GF-D8 (cell line): ENCODE results near the gene PI16.
A peak's percentile ranks its signal among the peaks of the same experiment; 100 is the strongest.

Source experiments
- DNase-seq: peaks from one replicate; lab custom pipeline; 2025; lab: John Stamatoyannopoulos, UW

PI16 gene, protein sequence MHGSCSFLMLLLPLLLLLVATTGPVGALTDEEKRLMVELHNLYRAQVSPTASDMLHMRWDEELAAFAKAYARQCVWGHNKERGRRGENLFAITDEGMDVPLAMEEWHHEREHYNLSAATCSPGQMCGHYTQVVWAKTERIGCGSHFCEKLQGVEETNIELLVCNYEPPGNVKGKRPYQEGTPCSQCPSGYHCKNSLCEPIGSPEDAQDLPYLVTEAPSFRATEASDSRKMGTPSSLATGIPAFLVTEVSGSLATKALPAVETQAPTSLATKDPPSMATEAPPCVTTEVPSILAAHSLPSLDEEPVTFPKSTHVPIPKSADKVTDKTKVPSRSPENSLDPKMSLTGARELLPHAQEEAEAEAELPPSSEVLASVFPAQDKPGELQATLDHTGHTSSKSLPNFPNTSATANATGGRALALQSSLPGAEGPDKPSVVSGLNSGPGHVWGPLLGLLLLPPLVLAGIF

DNA sequence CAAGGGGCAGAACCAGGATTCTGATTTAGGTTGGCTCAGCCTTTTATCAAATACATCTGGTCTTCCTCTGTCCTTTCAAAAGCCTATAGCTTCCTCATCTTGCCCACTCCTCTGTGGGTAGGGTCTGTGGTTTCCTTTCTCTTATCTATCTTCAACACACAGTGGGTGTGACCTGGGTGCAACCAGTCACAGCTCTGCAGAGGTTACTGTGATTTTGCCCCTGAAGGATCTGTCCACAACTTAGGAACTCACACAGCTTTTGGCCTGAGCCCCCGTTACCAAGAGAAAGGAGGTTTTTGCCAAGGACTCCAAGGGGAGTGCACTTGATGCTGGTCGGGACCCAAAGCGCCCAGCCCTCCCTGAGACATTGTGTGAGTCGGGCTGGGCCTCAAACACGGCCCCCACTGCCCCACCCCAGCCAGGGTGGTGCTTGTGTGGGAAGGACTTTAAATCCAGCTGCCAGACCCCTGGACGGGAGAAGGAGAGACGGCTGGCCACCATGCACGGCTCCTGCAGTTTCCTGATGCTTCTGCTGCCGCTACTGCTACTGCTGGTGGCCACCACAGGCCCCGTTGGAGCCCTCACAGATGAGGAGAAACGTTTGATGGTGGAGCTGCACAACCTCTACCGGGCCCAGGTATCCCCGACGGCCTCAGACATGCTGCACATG, at the start of gene PI16:
Gene PI16, plus strand, starts transcription at position 477 of the 670 bp plus-strand sequence. Its CDS starts 23 bp downstream, at position 500.
- DNase-seq = peak; percentile 97

DNA sequence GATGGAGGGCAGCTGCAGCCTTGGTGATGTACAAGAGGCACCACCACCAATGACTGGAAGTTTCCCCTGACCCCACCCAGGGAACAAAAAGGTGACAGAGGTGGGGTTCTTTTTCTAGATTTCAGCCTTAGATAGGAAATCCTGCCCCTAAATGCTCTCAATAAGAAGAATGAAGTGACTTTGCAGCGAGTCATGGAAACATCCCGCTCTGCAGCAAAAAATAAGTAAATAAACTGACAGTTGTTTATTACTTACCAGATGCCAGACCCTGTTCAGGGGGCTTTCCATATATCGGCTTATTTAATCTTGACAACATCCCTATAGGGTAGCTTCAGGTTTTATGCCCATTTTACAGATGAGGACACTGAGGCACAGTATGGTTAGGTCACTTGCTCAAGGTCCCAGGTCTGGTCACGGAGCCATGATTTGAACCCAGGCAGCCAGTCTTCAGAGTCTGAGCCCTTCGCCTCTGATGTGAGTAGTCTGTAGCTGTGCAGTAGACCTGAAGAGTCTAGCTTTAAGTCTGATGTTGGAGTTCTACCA, 49.6 kb upstream of the PI16 start:
- no peak for DNase-seq

DNA sequence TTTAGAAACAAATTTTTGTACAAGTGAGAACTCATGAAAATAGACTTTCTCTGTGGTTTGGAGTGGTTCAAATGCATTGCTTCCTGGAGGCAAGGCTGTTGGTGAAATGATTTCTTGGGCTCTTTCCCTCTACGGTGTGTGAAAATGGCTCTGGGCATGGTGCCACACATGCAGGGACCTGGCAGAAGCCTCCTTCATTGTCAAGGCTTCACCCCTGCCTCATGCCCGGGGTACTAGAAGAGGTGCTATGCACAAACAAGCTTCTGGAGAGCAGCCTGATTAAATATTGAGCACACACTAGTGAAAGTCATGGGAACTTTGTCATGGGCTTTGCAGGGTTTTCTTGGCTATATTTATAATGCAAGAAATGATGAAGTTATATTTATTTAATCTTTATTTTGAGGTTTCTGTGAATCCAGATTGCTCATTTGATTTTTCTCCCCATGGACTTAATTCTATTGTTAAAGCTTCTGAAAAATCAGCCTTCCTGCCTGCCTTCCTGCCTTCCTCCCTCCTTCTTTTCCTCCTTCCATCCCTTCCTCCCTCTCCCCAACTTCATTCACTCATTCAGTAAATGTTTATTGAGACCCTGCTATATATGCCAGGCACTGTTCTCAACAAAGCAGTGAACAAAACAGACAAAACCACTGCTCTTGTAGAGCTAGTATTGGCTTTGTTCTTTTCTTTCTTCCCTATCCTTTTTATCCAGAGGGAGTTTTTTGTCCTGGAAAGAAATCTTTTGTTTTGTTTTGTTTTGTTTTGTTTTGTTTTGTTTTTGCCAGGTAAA, 47.8 kb upstream of the PI16 start:
- DNase-seq = no peak

DNA sequence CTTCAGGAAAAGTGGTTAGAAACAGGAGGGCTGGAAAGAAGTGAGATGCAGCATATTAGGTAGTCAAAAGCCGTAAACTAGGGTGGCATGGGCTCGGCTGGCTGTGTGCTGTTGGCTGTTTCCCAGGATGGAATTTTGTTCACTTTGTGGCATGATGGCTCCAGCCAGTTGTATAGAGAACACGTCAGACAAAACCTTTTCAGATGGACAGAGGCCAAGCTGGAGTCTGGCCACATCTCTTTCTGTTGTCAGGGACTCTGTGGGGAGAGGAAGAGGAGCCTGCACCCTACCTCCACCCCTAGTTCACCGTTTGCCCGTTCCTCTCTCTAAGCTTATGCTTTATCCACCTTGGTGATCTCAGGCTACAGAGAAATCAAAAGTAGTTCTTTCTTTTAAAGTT, 46.8 kb upstream of the PI16 start:
- DNase-seq = no peak

DNA sequence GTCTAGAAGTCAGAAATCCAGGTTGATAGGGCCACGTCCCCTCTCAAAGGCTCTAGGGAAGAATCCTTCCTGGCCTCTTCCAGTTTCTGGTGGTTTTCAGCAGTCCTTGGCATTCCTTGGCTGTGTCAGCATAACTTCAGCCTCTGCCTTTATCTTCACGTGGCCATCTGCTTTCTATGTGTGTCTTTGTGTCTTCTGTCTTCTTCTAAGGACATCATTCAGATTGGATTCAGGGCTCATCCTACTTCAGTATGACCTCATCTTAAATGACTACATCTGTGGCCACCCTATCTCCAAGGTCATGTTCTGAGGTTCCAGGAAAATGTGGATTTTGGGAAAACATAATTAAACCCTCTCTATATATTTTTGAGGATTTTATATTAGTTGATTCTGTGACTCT, 45.8 kb upstream of the PI16 start:
- no peak for DNase-seq

DNA sequence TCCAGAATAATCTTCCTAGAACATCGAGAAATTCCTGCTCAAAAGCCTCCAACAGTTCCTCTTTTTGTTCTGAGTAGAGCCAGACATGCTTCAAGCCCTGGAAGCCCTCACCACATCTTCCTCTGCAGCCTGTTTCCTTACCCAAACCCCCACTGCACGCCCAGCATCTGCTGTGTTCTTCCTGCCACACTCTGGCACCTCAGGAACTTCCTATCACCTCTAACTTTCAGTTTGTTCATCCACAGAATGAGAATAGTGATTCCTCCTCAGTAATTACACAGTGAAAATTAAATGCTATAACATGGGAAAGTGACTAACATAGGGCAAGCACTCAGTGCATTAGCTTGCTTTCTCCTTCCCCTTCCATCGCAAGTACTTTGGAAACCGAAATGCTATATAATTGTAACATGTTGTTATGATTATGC, 42.5 kb upstream of the PI16 start:
- DNase-seq = peak; percentile 71

DNA sequence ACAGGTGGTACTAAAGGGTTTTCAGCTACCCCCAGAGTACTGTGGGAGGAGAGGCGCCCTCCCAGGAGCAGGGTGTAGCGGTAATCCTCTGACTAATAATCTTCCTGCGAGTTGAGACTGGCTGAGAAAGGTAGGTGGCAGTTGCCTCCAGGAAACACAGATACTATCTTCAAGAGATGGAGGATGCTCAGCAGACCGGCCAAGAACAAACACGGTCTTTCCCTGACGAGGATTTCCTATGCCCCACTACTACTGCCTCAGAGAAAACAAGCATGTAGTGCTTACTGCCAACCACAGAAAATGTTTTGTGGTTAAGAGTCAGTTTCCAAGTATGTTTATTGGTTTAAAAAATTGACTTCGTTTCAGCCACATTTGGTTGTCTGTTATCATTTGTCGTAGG, 42.0 kb upstream of the PI16 start:
- DNase-seq = no peak

DNA sequence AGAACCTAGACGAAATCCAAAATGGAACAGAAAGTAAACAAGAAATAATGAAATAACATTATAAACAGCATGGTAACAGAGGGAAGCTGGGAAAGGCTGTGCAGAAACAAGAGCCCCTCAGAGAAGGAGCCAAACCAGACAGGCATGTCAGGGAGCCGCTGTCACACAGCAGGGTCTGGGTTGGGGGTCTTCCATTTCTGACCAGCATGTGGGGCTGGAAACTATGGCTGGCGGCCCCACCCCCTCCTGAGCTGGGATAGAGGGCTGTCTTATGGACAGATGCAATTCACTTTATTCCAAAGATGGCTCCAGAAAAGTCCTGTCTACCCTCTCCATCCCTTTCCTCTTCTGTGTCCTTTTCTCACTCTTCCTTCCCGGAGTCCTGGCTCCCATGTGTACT, 41.5 kb upstream of the PI16 start:
- DNase-seq = no peak

DNA sequence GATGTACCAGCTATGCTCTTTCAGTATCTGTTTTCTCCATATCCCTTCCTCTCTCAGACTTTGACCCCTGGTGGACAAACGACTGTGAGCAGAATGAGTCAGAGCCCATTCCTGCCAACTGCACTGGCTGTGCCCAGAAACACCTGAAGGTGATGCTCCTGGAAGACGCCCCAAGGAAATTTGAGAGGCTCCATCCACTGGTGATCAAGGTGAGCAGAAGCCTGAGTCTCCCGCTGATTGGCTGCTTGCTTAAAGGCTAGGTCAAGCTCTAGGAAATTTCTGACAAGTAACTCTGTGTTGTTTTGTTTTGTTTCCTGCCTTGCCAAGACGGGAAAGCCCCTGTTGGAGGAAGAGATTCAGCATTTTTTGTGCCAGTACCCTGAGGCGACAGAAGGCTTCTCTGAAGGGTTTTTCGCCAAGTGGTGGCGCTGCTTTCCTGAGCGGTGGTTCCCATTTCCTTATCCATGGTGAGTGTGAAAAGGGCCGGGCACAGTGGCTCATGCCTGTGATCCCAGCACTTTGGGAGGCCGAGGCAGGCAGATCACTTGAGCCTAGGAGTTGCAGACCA, 40.2 kb upstream of the PI16 start:
- DNase-seq = no peak

DNA sequence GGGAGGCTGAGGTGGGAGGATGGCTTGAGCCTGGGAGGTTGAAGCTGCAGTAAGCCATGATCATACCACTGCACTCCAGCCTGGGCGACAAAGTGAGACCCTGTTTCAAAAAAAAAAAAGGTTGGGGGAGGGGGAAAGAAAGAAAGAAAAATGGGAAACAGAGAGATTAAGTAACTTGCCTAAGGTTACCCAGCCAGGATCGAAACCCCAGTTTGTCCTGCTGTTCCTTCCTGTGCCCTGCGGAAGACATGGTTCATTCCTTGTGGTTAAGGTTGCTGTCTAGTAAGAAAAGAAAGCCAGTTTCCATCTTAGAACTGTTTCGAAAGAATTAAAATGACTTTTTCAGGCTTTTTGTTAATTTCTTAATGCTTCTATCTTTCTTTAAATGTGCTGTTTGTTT, 38.9 kb upstream of the PI16 start:
- DNase-seq = no peak

DNA sequence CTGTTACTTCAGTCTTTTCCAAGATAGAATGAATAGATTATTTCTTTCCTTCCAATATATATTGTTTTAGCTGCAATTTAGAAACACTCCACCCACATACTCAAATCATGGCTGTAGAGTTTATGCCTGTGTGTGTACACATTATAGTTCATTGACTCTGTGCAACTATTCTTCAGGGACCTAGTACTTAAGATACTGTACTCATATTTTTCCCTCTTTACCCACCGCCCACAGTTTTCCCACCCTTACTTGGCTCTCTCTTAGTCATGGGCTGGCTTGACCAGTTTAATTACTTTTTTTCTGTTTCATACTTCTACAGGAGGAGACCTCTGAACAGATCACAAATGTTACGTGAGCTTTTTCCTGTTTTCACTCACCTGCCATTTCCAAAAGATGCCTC, 38.4 kb upstream of the PI16 start:
- no peak for DNase-seq

DNA sequence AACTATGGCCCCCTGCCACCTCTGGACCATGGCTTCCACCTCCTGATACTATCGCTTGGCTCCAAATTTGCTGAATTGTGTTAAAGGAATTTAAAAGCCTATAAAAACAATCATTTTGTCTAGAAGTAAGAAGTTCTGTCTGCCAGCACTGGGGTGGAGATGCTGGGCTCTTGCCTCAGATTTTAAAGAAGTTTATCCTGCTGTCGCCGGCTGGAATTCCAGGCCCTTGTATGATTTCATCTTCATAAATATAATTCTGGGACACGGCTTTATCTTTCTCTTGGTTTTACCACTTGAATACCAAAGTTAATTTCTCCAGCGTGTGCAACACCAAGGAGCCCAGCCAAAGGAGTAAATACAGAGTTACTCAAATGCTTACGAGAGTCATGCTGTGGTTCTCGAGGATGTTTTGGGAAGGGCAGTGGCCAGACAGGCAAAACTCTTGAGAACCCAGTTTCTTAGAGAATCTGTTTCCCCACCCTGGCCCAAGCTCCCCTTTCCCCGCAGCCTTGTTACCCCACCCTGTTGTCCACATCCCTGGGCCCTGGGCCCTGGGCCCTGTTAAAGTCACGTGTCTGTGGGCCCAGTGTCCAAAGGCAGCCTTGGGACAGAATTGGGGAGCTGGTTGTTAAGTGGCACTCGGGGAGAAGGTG, 36.9 kb upstream of the PI16 start:
- DNase-seq = no peak

DNA sequence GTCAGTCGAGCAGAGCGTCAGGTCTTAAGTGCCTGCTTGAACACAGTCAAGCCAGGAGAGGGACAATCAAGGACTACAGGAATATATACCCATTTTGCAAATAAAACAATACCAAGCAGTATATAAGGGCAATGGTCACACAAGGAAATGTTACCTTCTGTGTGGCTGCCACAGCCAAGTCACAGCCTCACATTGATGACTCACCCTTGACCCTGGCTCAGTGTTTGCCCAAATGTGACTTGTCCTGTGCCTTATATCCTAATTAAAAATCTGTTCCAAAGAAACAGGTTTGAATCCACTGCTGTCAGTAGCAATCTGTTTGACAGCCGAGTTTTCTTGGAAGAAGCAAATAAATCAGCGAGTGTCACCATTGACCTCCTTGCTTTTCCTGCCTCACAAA, 34.5 kb upstream of the PI16 start:
- DNase-seq = no peak

DNA sequence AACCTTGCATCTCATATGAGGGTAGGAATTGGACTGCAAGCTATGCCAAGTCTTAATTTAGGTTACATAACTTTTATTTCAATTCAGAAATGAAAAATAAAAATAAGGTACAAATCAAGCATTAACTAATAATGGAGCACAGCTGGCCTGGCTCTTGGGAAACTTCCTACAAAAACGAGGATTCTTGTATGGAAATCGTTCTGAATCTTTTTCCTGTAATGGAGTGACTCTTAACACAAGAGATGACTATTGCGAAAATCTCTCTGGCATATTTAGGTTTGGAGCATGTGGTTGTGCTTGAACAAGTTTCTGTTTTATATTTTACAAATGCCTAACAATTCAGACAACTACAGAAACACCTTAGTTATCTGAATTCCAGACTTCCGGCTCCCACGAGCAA, 34.0 kb upstream of the PI16 start:
- DNase-seq = no peak

DNA sequence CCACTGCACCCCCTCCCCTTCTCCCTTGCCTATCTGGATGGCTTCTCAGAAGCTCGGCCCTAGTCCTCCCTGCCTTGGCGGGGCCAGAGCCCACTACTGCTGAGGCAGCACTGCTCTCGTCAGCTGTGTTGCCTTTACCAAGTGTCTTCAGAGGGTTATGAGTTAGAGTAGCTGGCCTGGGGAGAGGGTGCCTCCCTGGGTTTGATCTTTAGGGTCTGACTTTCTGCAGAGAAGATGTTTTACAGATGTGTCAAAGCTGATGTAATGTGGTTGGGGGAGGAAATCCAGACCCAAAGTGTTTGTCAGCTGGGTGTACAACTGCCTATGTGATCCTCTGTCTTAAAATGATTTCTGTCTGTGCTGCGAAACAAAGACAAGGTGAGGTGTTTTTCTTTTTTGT, 30.4 kb upstream of the PI16 start:
- no peak for DNase-seq

DNA sequence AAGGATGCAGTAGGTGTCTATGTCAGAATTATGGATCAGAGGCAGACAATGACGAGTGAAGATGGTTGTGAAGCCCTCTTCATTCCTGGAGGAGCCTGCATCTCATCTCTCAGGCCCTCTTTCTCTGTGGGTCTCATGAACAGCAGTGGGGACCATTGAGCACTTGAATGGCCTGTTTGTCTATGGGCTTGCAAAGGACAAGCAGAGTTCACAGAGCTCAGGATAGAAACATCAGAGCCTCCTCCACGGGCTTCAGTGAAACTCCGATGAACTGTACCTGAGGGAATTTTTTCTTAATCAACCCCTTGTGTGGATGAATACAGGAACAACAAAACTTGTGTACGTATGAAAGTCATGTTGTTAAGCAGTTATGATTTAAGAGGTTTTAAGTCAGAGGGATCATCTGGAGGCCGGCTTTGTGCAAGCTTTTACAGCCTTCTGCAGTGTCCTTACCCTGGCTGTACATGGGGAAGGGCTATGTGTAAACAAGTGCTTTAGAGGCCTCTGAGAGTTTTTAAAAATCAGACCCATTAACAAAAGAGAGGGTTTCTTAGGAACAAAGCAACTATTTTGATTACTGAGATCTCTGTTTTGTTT, 29.7 kb upstream of the PI16 start:
- DNase-seq = no peak

DNA sequence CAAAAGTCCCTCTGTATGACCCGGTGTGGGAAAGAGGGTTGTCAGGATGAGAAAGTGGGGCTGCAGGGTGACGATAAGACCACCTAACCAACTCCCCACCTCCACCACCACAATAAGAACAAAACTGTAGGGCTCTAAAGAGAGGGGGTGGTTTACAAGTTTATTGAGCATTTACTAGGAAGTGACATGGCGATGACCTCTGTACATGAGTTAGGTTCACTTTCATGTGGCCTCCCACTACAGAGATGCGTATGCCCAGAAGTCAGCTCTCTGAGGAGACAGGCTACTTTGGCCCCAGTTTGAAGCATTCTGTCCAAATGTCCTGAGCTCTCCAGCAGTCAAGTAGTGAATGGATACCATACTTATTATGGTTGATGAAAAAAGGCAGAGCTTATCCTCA, 28.7 kb upstream of the PI16 start:
- DNase-seq = no peak

DNA sequence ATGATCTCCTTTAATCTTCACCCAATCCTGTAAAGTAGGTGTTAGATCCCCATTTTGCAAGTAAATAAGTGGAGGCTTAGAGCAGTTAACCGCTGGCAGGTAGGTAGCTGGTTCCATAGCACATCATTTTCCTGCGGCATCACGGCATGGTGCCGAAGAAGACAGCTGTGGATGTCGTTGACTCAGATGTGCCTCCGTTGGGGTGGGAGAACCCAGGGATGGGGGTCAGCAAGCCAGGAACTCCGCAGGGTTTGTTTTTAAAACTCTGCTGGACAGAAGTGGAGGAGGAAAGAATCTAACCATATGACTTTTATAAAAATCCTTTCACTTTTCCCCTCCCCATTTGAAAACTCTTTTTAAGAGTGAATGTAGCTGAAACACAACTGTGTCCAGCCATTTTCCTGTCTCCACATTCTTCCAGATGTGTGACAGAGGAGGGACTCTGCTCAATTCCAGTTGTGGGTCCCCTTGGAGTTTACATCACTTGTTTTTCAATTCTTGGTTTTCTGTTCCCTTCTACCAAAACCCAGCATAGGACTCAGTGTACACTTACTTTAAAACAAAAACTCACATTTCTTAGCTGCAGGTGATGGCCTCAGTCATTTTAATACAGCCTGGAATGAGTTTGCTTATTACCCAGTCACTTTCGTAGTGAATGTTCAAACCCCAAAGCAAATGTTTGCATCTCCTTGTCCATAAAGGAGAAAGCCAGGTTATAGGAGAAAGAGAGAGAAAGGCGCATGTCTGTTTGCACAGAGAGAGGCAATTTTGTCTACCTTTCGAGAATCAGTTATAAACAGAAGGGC, 27.6 kb upstream of the PI16 start:
- no peak for DNase-seq

DNA sequence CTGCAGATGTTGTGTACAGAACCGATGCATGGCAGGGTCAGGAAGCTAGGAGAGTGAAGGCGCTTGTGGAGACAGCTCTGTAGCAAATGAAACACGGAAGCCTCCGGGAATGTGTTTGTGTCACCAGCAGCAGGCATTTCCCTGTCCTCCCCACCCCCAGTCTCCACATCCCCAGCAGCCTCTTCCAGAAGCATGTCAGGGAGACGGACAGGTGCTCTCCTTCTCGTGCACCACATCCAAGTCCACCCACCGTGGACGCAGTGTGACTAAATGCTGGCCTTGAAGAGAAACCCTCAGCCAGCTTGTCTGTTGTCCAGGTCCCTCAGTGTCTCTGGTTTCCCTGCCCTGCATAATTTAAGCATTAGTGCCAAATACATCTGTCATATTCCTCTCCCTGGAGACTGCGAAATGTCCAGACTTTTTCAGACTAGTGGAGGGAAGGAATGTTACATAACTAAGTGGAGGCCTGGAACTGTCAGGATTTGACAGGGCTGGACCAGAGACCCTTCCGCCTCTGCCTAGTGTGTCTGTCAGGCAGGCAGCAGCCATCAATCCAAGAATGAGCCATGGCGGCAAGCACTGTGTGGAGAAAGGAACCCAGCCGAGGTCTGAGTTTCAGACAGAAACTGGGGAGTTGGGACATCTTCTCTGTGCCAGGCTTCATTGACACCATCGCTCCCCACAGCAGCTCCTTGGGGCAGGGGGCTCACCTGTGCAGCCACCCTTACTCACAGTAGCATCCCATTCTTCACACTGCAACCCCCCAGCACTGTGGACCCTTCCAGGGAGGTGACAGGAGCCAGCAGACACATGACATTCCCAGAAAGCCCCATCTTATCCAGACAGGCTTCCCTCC, 26.6 kb upstream of the PI16 start:
- no peak for DNase-seq
